Endothelial cell of umbilical vein (primary cell): ENCODE results near the gene ATAD3A.
"Not testable (repeated sequence)": the region's sequence is repeated elsewhere in the genome, so short reads cannot be mapped to it uniquely, and the experiment has no call there.

ENCODE experiments used
- EZH2 ChIP-seq: IDR thresholded peaks from 2 replicates; pipeline ENCODE4 v1.6.1; 2012; ENCODE audit warnings: borderline replicate concordance, low read depth, mild to moderate bottlenecking, moderate library complexity, low read length, inconsistent platforms; ENCODE audit not compliant: severe bottlenecking
- FOS ChIP-seq: IDR thresholded peaks from 2 replicates; pipeline ENCODE4 v1.6.1; 2011; ENCODE audit warnings: mild to moderate bottlenecking, low read length, moderate library complexity, borderline replicate concordance; ENCODE audit not compliant: insufficient read depth
- GATA2 ChIP-seq: IDR thresholded peaks from 2 replicates; pipeline ENCODE4 v1.7.0; 2011; ENCODE audit warnings: low read depth, mild to moderate bottlenecking, moderate library complexity, mixed read lengths, low read length; ENCODE audit not compliant: insufficient read length, insufficient read depth
- JUN ChIP-seq: IDR thresholded peaks from 2 replicates; pipeline ENCODE4 v1.6.1; 2011; ENCODE audit warnings: borderline replicate concordance, low read depth; ENCODE audit not compliant: insufficient read length, insufficient read depth
- MYC ChIP-seq: IDR thresholded peaks from one replicate; pipeline ENCODE4 v1.6.1; 2011; ENCODE audit warnings: mild to moderate bottlenecking, low read depth, low read length
- POLR2A ChIP-seq: IDR thresholded peaks from 2 replicates; pipeline ENCODE4 v1.6.1; 2012; ENCODE audit warnings: low read depth, mild to moderate bottlenecking, control low read depth, low read length
- POLR2AphosphoS5 ChIP-seq: IDR thresholded peaks from 2 replicates; pipeline ENCODE4 v1.6.1; 2012; ENCODE audit warnings: low read depth, mild to moderate bottlenecking, control low read depth, low read length, moderate library complexity; ENCODE audit not compliant: insufficient read depth
- TF ChIP-seq, protein P1 (sequence below), 2 donors: IDR thresholded peaks; 1 replicate in 1 of 2; 2 replicates in 1 of 2; pipeline ENCODE4 v1.5.1; 2011; ENCODE audit warnings: low read length in 2 of 2, mild to moderate bottlenecking in 2 of 2, moderate library complexity in 2 of 2, control low read depth in 1 of 2, inconsistent platforms in 1 of 2, low read depth in 1 of 2; ENCODE audit not compliant: insufficient read depth in 1 of 2; ENCODE audit errors: extremely low read depth in 1 of 2
- TF ChIP-seq, protein P2 (sequence below): IDR thresholded peaks from 2 replicates; pipeline ENCODE4 v1.6.1; 2011; ENCODE audit not compliant: insufficient read depth, insufficient read length

DNA sequence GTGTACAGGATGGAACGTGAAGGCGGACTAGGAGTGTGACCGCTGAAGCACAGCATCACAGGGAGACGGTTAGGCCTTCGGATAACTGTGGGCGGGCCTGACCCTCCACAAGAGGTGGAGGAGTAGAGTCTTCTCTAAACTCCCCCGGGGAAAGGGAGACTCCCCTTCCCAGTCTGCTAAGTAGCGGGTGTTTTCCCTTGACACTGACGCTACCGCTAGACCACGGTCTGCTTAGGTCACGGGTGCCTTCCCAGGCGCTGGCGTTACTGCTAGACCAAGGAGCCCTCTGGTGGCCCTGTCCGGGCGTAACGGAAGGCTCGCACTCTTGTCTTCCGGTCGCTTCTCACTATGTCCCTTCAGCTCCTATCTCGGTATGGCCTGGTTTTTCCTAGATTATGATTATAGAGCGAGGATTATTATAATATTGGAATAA lies 6.6 kb upstream of the ATAD3A start:
- TF ChIP-seq POLR2A, JUN, POLR2AphosphoS5, EZH2, GATA2, MYC, FOS: not testable (repeated sequence)
- TF ChIP-seq, protein P1, sequence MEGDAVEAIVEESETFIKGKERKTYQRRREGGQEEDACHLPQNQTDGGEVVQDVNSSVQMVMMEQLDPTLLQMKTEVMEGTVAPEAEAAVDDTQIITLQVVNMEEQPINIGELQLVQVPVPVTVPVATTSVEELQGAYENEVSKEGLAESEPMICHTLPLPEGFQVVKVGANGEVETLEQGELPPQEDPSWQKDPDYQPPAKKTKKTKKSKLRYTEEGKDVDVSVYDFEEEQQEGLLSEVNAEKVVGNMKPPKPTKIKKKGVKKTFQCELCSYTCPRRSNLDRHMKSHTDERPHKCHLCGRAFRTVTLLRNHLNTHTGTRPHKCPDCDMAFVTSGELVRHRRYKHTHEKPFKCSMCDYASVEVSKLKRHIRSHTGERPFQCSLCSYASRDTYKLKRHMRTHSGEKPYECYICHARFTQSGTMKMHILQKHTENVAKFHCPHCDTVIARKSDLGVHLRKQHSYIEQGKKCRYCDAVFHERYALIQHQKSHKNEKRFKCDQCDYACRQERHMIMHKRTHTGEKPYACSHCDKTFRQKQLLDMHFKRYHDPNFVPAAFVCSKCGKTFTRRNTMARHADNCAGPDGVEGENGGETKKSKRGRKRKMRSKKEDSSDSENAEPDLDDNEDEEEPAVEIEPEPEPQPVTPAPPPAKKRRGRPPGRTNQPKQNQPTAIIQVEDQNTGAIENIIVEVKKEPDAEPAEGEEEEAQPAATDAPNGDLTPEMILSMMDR (IDR thresholded peaks at IDR 0.05; ENCODE audit: extremely low read depth in 1 of 2, insufficient read depth in 1 of 2, low read depth in 1 of 2, low read length in 2 of 2) = not testable (repeated sequence)
- TF ChIP-seq, protein P2, sequence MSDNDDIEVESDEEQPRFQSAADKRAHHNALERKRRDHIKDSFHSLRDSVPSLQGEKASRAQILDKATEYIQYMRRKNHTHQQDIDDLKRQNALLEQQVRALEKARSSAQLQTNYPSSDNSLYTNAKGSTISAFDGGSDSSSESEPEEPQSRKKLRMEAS = not testable (repeated sequence)
